ENCODE data around the gene IPO11. TPM values are rescaled to one million over a fixed set of nuclear protein-coding genes. Genes with fewer than 3 reads are reported as not detected.
"Not testable (repeated sequence)": the region's sequence is repeated elsewhere in the genome, so short reads cannot be mapped to it uniquely, and the experiment has no call there.

The IPO11 gene
- total RNA-seq, 1 experiment from 2014 or later: 36.6 TPM

DNA sequence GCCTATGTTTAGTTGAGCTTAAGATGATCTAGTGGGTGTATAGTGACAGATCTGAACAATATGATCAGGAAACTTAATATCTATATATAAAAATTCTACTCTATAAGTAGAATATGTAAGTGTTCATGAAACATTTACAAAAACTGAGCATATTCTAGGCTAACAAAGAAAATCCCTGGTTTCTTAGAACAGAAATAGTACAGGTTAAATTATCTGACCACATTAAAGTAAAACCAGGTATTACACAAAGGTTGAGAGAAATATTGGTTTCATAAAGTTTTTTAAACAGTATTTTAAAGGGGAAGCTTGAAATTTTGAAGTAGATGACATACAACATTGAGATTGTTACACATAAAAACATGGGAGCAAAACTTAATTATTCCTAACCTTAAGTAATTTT is 205.4 kb downstream of the IPO11 start:
- CTCF ChIA-PET: no interaction called here
- DNase-seq (ENCODE audit: unreplicated experiment): no peak
- Mint-ChIP-seq H3K9me3 (ENCODE audit: unreplicated experiment) (no peaks in the 10 kb centered on the region), H3K36me3 (ENCODE audit: insufficient read depth, unreplicated experiment) (peaks cover 15% of the 10 kb centered on the region), H3K4me3 (ENCODE audit: unreplicated experiment) (no peak overlapping the region), H3K27me3 (ENCODE audit: insufficient read depth, unreplicated experiment) (no peaks in the 10 kb centered on the region), H3K4me1 (ENCODE audit: insufficient read depth, unreplicated experiment) (no peaks in the 10 kb centered on the region), H3K27ac (ENCODE audit: low read depth, unreplicated experiment) (no peak overlapping the region)
- POLR2A ChIA-PET: no interaction called here
- intact Hi-C loops (cut with micrococcal nuclease): no loop called here
- BruUV-seq (replicated peaks): no TSS peak
- TF ChIP-seq, protein P1, sequence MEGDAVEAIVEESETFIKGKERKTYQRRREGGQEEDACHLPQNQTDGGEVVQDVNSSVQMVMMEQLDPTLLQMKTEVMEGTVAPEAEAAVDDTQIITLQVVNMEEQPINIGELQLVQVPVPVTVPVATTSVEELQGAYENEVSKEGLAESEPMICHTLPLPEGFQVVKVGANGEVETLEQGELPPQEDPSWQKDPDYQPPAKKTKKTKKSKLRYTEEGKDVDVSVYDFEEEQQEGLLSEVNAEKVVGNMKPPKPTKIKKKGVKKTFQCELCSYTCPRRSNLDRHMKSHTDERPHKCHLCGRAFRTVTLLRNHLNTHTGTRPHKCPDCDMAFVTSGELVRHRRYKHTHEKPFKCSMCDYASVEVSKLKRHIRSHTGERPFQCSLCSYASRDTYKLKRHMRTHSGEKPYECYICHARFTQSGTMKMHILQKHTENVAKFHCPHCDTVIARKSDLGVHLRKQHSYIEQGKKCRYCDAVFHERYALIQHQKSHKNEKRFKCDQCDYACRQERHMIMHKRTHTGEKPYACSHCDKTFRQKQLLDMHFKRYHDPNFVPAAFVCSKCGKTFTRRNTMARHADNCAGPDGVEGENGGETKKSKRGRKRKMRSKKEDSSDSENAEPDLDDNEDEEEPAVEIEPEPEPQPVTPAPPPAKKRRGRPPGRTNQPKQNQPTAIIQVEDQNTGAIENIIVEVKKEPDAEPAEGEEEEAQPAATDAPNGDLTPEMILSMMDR (IDR thresholded peaks at IDR 0.05; ENCODE audit: unreplicated experiment): no peak

DNA sequence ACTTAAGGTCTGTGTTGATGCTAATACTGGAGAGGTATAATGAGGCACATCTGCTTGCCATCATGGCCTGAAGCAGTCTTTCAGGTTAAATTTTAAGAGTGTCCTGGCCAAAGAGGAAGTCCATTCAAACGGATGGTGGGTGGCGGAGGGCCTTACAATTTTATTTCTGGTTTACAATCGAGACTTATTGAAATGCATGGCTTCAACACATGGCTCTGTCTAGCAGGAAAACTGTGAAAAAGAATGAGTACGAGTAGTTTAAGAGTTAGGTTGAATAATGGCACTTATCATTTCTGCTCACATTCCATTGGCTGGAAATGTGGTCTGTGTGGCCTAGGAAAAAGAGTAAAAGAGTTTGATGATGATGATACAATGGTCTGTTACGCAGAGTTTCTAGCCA is 208.2 kb downstream of the IPO11 start:
- POLR2A ChIA-PET: no interaction called here
- Mint-ChIP-seq H3K36me3 (ENCODE audit: insufficient read depth, unreplicated experiment) (peaks cover 9% of the 10 kb centered on the region), H3K9me3 (ENCODE audit: unreplicated experiment) (no peaks in the 10 kb centered on the region), H3K4me1 (ENCODE audit: insufficient read depth, unreplicated experiment) (no peaks in the 10 kb centered on the region), H3K4me3 (ENCODE audit: unreplicated experiment) (no peak overlapping the region), H3K27ac (ENCODE audit: low read depth, unreplicated experiment) (no peak overlapping the region), H3K27me3 (ENCODE audit: insufficient read depth, unreplicated experiment) (no peaks in the 10 kb centered on the region)
- BruUV-seq (replicated peaks): no TSS peak
- no peak for DNase-seq (ENCODE audit: unreplicated experiment)
- intact Hi-C loops (cut with micrococcal nuclease): no loop called here
- TF ChIP-seq, protein P1 (IDR thresholded peaks at IDR 0.05; ENCODE audit: unreplicated experiment): no peak
- CTCF ChIA-PET: no interaction called here

DNA sequence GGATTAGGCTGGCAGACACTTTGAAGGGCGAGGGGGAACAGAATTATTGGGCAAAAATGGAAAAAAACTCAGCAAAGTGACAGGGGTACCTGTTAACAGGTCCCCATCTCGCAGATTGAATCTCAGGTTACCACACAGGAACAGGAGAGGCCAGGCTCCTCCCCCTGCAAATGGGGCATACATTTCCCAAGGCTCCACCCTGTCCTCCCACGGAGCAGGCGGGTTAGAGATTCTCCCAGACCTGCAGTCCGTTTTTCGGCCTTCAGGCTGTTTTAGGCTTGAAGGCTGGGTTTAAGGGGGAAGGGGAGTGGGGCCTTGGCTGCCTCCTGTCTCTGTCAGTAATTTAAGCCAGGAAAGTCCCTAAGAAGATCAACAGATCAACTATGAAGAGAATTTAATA is 208.7 kb downstream of the IPO11 start:
- H3K4me1 Mint-ChIP-seq (ENCODE audit: insufficient read depth, unreplicated experiment): no peaks in the 10 kb centered on the region

DNA sequence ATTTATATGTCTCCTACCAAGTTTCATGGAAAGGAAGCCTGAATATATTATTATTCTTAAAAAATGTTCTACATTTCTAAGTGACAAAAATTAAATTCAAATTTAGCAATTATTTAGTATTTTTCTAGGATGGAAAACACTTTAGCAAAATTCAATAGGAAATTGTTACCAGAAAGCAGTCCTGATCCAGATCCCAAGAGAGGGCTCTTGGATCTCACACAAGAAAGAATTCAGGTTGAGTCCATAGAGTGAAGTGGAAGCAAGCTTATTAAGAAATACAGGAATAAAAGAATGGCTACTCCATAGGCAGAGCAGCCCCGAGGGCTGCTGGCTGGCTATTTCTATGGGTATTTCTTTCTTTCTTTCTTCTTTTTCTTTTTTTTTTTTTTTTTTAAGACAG is 210.7 kb downstream of the IPO11 start:
- DNase-seq (ENCODE audit: unreplicated experiment): no peak
- no peaks in the 10 kb centered on the region for H3K4me1 Mint-ChIP-seq (ENCODE audit: insufficient read depth, unreplicated experiment)
- TF ChIP-seq, protein P1 (IDR thresholded peaks at IDR 0.05; ENCODE audit: unreplicated experiment): no peak
- peaks cover 19% of the 10 kb centered on the region for H3K36me3 Mint-ChIP-seq (ENCODE audit: insufficient read depth, unreplicated experiment)
- BruUV-seq (replicated peaks): no TSS peak
- POLR2A ChIA-PET: no interaction called here
- H3K9me3 Mint-ChIP-seq (ENCODE audit: unreplicated experiment): no peaks in the 10 kb centered on the region
- no peak overlapping the region for H3K4me3 Mint-ChIP-seq (ENCODE audit: unreplicated experiment)
- intact Hi-C loops (cut with micrococcal nuclease): no loop called here
- no peaks in the 10 kb centered on the region for H3K27me3 Mint-ChIP-seq (ENCODE audit: insufficient read depth, unreplicated experiment)
- H3K27ac Mint-ChIP-seq (ENCODE audit: low read depth, unreplicated experiment): no peak overlapping the region
- CTCF ChIA-PET: interaction anchor here (0.7 to 1.6 kb wide), 2 partner anchors 37 to 154 kb away, joined by 3 to 4 read pairs; no protein-coding TSS in a partner anchor

More for the DNA sequence above, 208.7 kb downstream of the IPO11 start:
- Mint-ChIP-seq H3K36me3 (ENCODE audit: insufficient read depth, unreplicated experiment) (peaks cover 7% of the 10 kb centered on the region), H3K27me3 (ENCODE audit: insufficient read depth, unreplicated experiment) (no peaks in the 10 kb centered on the region), H3K27ac (ENCODE audit: low read depth, unreplicated experiment) (no peak overlapping the region), H3K4me3 (ENCODE audit: unreplicated experiment) (no peak overlapping the region), H3K9me3 (ENCODE audit: unreplicated experiment) (no peaks in the 10 kb centered on the region)
- BruUV-seq (replicated peaks): no TSS peak
- ChIA-PET CTCF (no interaction called here), POLR2A (no interaction called here)
- TF ChIP-seq, protein P1 (IDR thresholded peaks at IDR 0.05; ENCODE audit: unreplicated experiment): no peak
- intact Hi-C loops (cut with micrococcal nuclease): no loop called here
- DNase-seq (ENCODE audit: unreplicated experiment): no peak

DNA sequence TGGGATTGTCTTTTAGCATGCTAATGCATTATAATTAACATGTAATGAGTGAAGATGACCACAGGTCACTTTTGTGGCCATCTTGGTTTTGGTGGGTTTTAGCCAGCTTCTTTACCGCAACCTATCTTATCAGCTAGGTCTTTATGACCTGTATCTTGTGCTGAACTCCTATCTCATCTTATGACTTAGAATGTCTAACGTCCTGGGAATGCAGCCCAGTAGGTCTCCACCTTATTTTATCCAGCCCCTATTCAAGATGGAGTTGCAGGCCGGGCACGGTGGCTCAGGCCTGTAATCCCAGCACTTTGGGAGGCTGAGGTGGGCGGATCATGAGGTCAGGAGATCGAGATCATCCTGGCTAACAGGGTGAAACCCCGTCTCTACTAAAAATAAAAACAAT is 211.9 kb downstream of the IPO11 start:
- intact Hi-C loops (cut with micrococcal nuclease); H3K27me3 Mint-ChIP-seq (ENCODE audit: insufficient read depth, unreplicated experiment); CTCF ChIA-PET; H3K27ac Mint-ChIP-seq (ENCODE audit: low read depth, unreplicated experiment); H3K9me3 Mint-ChIP-seq (ENCODE audit: unreplicated experiment); BruUV-seq (replicated peaks); DNase-seq (ENCODE audit: unreplicated experiment); H3K4me3 Mint-ChIP-seq (ENCODE audit: unreplicated experiment); H3K4me1 Mint-ChIP-seq (ENCODE audit: insufficient read depth, unreplicated experiment); POLR2A ChIA-PET: not testable (repeated sequence)
- peaks cover 26% of the 10 kb centered on the region for H3K36me3 Mint-ChIP-seq (ENCODE audit: insufficient read depth, unreplicated experiment)

Data from MCF 10A (cell line).